Panc1 (cell line): ENCODE measurements around the gene BRIX1.

Source experiments
- POLR2AphosphoS5 ChIP-seq: IDR thresholded peaks from 2 replicates; pipeline ENCODE4 v1.6.1; 2012; ENCODE audit warnings: mild to moderate bottlenecking, low read depth, low read length, moderate library complexity
- REST ChIP-seq, 2 experiments: IDR thresholded peaks; 2 replicates each; pipeline ENCODE4 v1.6.1; 2011 to 2012; ENCODE audit warnings: low read depth in 2 of 2, control low read depth in 1 of 2, low read length in 1 of 2, mild to moderate bottlenecking in 1 of 2, moderate library complexity in 1 of 2; ENCODE audit not compliant: insufficient read depth in 1 of 2
- SIN3A ChIP-seq: IDR thresholded peaks from 2 replicates; pipeline ENCODE4 v1.6.1; 2012; ENCODE audit warnings: low read depth, mild to moderate bottlenecking, low read length, moderate library complexity, borderline replicate concordance; ENCODE audit not compliant: insufficient read depth
- TCF7L2 ChIP-seq: IDR thresholded peaks from 2 replicates; pipeline ENCODE4 v1.6.1; 2011; ENCODE audit warnings: mild to moderate bottlenecking, low read depth, low read length, inconsistent platforms
- TF ChIP-seq, protein P1 (sequence below): fragments of 450-650 bp; IDR thresholded peaks from 2 replicates; pipeline ENCODE4 v1.5.1; 2017; ENCODE audit warnings: mild to moderate bottlenecking

- TF ChIP-seq, protein P1, sequence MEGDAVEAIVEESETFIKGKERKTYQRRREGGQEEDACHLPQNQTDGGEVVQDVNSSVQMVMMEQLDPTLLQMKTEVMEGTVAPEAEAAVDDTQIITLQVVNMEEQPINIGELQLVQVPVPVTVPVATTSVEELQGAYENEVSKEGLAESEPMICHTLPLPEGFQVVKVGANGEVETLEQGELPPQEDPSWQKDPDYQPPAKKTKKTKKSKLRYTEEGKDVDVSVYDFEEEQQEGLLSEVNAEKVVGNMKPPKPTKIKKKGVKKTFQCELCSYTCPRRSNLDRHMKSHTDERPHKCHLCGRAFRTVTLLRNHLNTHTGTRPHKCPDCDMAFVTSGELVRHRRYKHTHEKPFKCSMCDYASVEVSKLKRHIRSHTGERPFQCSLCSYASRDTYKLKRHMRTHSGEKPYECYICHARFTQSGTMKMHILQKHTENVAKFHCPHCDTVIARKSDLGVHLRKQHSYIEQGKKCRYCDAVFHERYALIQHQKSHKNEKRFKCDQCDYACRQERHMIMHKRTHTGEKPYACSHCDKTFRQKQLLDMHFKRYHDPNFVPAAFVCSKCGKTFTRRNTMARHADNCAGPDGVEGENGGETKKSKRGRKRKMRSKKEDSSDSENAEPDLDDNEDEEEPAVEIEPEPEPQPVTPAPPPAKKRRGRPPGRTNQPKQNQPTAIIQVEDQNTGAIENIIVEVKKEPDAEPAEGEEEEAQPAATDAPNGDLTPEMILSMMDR: no peak
- TF ChIP-seq SIN3A (no peak), REST (IDR thresholded peaks at IDR 0.05; ENCODE audit: insufficient read depth in 1 of 2, low read depth in 2 of 2, low read length in 1 of 2) (no peak), POLR2AphosphoS5 (no peak), TCF7L2 (no peak)
These were observed 8.9 kb downstream of the BRIX1 start for GRCh38 chr5:34924462-34924765.
